AG09309 (cell line): Measurements from ENCODE around the gene CNRIP1.

Experiments
- DNase-seq: peaks from one replicate; pipeline ENCODE4 v3.0.0-alpha.2; 2010; ENCODE audit warnings: low read depth
- H3K4me3 ChIP-seq: 2 replicates; pipeline ENCODE4 v1.5.1; 2011; ENCODE audit warnings: mild to moderate bottlenecking, low read depth, low read length, moderate library complexity; ENCODE audit not compliant: control insufficient read depth
- CTCF ChIP-seq: IDR thresholded peaks from 2 replicates; pipeline ENCODE4 v1.5.1; 2011; ENCODE audit warnings: mild to moderate bottlenecking, low read depth, low read length, inconsistent platforms; ENCODE audit not compliant: insufficient read depth, control insufficient read depth; ENCODE audit errors: missing control alignments

The CNRIP1 gene

GRCh38 chr2:68258851-68259250, 60.9 kb downstream of the CNRIP1 start:
- no peak for TF ChIP-seq CTCF
- DNase-seq: no peak
- H3K4me3 ChIP-seq: no peak overlapping the region

- no peak for DNase-seq
- TF ChIP-seq CTCF: no peak
- no peak overlapping the region for H3K4me3 ChIP-seq
Measured at GRCh38 chr2:68256093-68256450, 63.7 kb downstream of the CNRIP1 start.

DNA sequence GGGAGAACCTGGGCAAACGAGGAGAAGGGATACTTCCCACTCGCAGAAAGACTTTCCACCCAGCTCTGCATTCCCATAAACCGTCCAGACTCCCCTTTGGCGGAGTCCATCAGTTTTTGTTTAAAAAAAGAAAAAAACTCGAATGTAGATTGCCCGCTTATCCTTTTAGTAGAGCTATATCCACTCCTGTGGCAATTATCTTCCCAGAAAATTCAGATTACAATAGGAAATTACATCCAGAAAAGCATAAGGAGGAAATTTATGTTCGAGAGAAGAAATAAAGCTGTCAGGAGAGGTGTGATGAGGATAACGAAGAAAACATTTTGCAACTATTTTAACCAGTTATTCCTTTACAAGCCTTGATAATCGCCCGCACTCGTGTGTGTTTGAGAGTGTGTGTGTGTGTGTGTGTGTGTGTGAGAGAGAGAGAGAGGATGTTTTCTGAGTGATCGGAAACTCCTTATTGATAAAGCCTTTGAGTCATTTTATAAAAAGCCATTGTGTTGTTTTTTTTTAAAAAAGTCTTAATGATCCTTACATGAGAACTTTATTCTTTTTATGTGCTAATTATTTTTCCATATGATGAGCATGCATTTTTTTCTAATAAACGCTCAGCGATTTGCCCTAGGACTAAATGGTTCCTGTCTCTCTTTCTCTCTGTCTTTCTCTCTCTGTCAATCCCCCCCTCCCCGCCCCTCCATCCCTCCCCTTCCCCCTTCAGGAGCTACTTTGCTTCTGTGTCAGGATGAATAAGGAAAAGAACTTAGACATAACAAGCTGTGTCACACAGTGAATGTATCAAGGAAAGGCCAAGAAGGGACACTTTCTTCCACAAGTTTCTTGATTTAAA, 66.3 kb downstream of the CNRIP1 start:
- no peak for TF ChIP-seq CTCF
- no peak for DNase-seq
- peak overlapping the region; percentile 94 for H3K4me3 ChIP-seq

GRCh38 chr2:68252400-68253218, 67.1 kb downstream of the CNRIP1 start, which contains the start of gene PPP3R1:
PPP3R1 (minus strand) TSS chr2:68252532; CDS start chr2:68252127, 405 bp downstream.
- TF ChIP-seq CTCF: no peak
- H3K4me3 ChIP-seq: peak within 1 kb of the TSS; percentile 94
- peak; percentile 79 for DNase-seq

GRCh38 chr2:68251855-68252399, 67.8 kb downstream of the CNRIP1 start:
- TF ChIP-seq CTCF: no peak
- DNase-seq: no peak

GRCh38 chr2:68251187-68251854, 68.4 kb downstream of the CNRIP1 start:
- no peak for DNase-seq
- peak; percentile 72 for TF ChIP-seq CTCF
- H3K4me3 ChIP-seq: peak overlapping the region; percentile 90

More at GRCh38 chr2:68251855-68252399, 67.8 kb downstream of the CNRIP1 start:
- H3K4me3 ChIP-seq: peak overlapping the region; percentile 90
